Heart right ventricle (tissue), 16 donors: ENCODE data around the gene VPS37D. TPM values are rescaled to one million over a fixed set of nuclear protein-coding genes. Genes with fewer than 3 reads are reported as not detected.

Experiments
- ATAC-seq, 8 donors: fragments of 200-7000 bp; cut with Tn5 transposase; one replicate each; pipeline ENCODE4 v1.9.1; 2020; ENCODE audit warnings: mild to moderate bottlenecking in 8 of 8, moderate library complexity in 8 of 8, moderate number of reproducible peaks in 1 of 8
- DNase-seq, 2 donors: peaks; one replicate each; pipeline ENCODE4 v3.0.0-alpha.2; 2020
- H3K27ac ChIP-seq, 10 donors: fragments of 200-600 bp; sonication (generic) in 2 of 10; one replicate each; pipeline versions ENCODE4 v1.5.0 to v1.8.0; 2020 to 2022; ENCODE audit warnings: mild to moderate bottlenecking in 3 of 10
- H3K27me3 ChIP-seq, 7 donors: fragments of 200-600 bp; one replicate each; pipeline ENCODE4 v1.8.0; 2021 to 2022; ENCODE audit warnings: mild to moderate bottlenecking in 2 of 7
- H3K36me3 ChIP-seq, 9 donors: fragments of 200-600 bp; sonication (generic) in 1 of 9; one replicate each; pipeline versions ENCODE4 v1.5.0 to v1.8.0; 2020 to 2022; ENCODE audit warnings: mild to moderate bottlenecking in 2 of 9
- H3K4me1 ChIP-seq, 9 donors: fragments of 200-600 bp; sonication (generic) in 1 of 9; one replicate each; pipeline versions ENCODE4 v1.5.0 to v1.8.0; 2020 to 2022; ENCODE audit warnings: mild to moderate bottlenecking in 4 of 9
- H3K4me3 ChIP-seq, 10 donors: fragments of 200-600 bp; sonication (generic) in 2 of 10; one replicate each; pipeline versions ENCODE4 v1.5.0 to v1.8.0; 2020 to 2022; ENCODE audit warnings: mild to moderate bottlenecking in 7 of 10, moderate library complexity in 2 of 10
- H3K9me3 ChIP-seq, 11 donors: fragments of 200-600 bp in 10 of 11; sonication (generic) in 2 of 11; one replicate each; pipeline versions ENCODE4 v1.5.0 to v1.8.0; 2013 to 2022; ENCODE audit warnings: mild to moderate bottlenecking in 2 of 11, control low read depth in 1 of 11, moderate library complexity in 1 of 11
- CTCF ChIP-seq, 9 donors: fragments of 200-600 bp; sonication (generic) in 2 of 9; IDR thresholded peaks; one replicate each; pipeline versions ENCODE4 v1.5.0 to v1.8.0; 2021 to 2022; ENCODE audit warnings: antibody characterized with exemption in 9 of 9, mild to moderate bottlenecking in 5 of 9, moderate library complexity in 1 of 9
- WGBS, 2 donors: extraction: QIAGEN DNeasy Blood & Tissue Kit; methylation state at CpG; one replicate each; pipeline ENCODE4 v1.1.7; 2013; ENCODE audit warnings: inconsistent platforms in 1 of 2; 5-methylcytosine and 5-hydroxymethylcytosine counted together
- intact Hi-C, 10 donors: fragments of 100-400 bp; cut with DNase I; formaldehyde crosslinking; loops; one replicate each; pipeline versions ENCODE4 v1.11.1 to v1.14.2; 2022
- polyA plus RNA-seq, 2 donors: library from polyadenylated mRNA; stranded (reverse); fragments of 200-250 nt; gene quantifications; one replicate each; pipeline ENCODE4 v1.2.3, GENCODE V29; 2013
- total RNA-seq, 10 donors: library from RNA; stranded (reverse); fragmentation: NEBNext Ultra II Directional in 3 of 10; extraction: Animal tissue kit (Norgen Biotek cat#: 25700) in 3 of 10; gene quantifications; one replicate each; pipeline versions ENCODE4 v1.2.1 to v1.2.4, GENCODE V29; 2021 to 2023
- donor health status: Arrhythmogenic right ventricular cardiomyopathy.
- donor health status: ischemic (EF 13 %, LVEDD 7.1; RV severe dilation, severe dysfunction).
- donor health status: healthy with polysubstance abuse.
- donor health status: DM: no; HTN: yes; CAD: no.
- donor health status: DM: no; HTN: no; CAD: no.
- donor health status: ischemic (EF 25% LVEDD 6.9; RV normal size, moderate dysfunction).
- donor health status: ischemic (EF 25% LVEDD 5.7; RV mildly dilated, moderate dysfunction).
- donor health status: healthy.
- donor health status: DM: yes; HTN: yes; CAD: no.
- donor health status: Ischemic cardiomyopathy.
- donor health status: ischemic (EF 35%, LVEDD 5.7; RV mildly dilated, moderate dysfunction).
- donor health status: nonischemic (EF 11% LVEDD 7.7; RV severe dilation, severe dysfunction).
- donor health status: DM: yes; HTN: yes; CAD: no.
- donor health status: PGD.
- donor health status: ischemic (EF 29% LVEDD 5.4; RV normal size, mild dysfunction).
- donor health status: nonischemic (EF 23%, LVEDD 6.1; RV moderate dilation, normal function).

Gene VPS37D
- total and polyA plus RNA-seq, 12 donors: 1.1 to 3.6 (median 2.1) TPM

- ATAC-seq (no peak), DNase-seq (no peak)
- Histone ChIP-seq H3K4me3 (no peak overlapping the region), H3K27me3 (peaks cover 5 to 57% (median 50%) of the 10 kb centered on the region in 7 donors), H3K27ac (no peak overlapping the region), H3K9me3 (peaks cover 0 to 17% (median 5%) of the 10 kb centered on the region in 11 donors), H3K36me3 (no peaks in the 10 kb centered on the region), H3K4me1 (peaks cover 0 to 4% (median under 1%) of the 10 kb centered on the region in 9 donors)
- no peak for TF ChIP-seq CTCF (IDR thresholded peaks at IDR 0.05)
- intact Hi-C loops: no loop called here
- WGBS, 2 donors: 69 to 79% methylated on average over 2 of the region's 2 CpGs
These were observed 24.8 kb upstream of the VPS37D start for GRCh38 chr7:73642834-73643233.

DNA sequence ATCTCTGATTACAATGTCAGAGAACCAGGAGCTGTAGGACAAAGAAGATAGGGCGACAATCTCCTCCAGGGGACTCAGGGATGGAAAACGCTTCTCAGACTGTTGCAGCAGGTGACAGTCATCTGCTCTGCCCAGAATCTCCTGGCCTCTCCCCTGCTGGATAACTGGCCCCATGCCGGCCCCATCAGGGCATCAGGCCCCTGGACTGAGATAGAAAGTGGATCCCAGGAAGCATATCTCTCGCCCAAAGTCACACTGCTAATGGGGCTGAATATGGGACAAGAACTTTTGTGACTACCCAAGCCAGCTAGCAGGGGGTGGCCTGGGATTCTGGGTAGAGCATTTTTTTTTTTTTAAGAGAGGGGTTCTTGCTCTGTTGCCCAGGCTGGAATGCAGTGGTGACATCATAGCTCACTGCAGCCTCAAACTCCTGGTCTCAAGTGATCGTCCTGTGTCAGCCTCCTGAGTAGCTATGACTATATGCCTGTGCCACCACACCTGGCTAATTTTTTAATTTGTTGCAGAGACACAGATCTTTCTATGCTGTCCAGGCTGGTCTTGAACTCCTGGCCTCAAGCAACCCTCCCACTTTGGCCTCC is 22.8 kb upstream of the VPS37D start:
- DNase-seq (no peak), ATAC-seq (no peak)
- Histone ChIP-seq H3K27me3 (peaks cover 5 to 77% (median 65%) of the 10 kb centered on the region in 7 donors), H3K4me1 (peaks cover 0 to 8% (median 5%) of the 10 kb centered on the region in 9 donors), H3K4me3 (no peak overlapping the region), H3K36me3 (no peaks in the 10 kb centered on the region), H3K27ac (no peak overlapping the region), H3K9me3 (peaks cover 0 to 17% (median 5%) of the 10 kb centered on the region in 11 donors)
- intact Hi-C loops: no loop called here
- 29 to 30% methylated on average over 5 of the region's 5 CpGs for WGBS, 2 donors
- no peak for TF ChIP-seq CTCF (IDR thresholded peaks at IDR 0.05)

GRCh38 chr7:73645643-73646174 is 21.9 kb upstream of the VPS37D start:
- Histone ChIP-seq H3K27ac (no peak overlapping the region), H3K36me3 (no peaks in the 10 kb centered on the region), H3K4me3 (no peak overlapping the region), H3K4me1 (peaks cover 0 to 8% (median 5%) of the 10 kb centered on the region in 9 donors), H3K27me3 (peaks cover 5 to 86% (median 74%) of the 10 kb centered on the region in 7 donors), H3K9me3 (peaks cover 0 to 15% (median 5%) of the 10 kb centered on the region in 11 donors)
- ATAC-seq (peak in 1 of 8 donors; percentile 24), DNase-seq (no peak)
- TF ChIP-seq CTCF (IDR thresholded peaks at IDR 0.05): no peak
- WGBS, 2 donors: 42 to 59% methylated on average over 4 of the region's 4 CpGs
- intact Hi-C loops: no loop called here

GRCh38 chr7:73646785-73647724 is 20.6 kb upstream of the VPS37D start:
- Histone ChIP-seq H3K36me3 (no peaks in the 10 kb centered on the region), H3K27ac (no peak overlapping the region), H3K9me3 (peaks cover 0 to 2% (median 0%) of the 10 kb centered on the region in 11 donors), H3K4me1 (peaks cover 0 to 8% (median 5%) of the 10 kb centered on the region in 9 donors), H3K27me3 (peaks cover 5 to 99% (median 77%) of the 10 kb centered on the region in 7 donors), H3K4me3 (peak overlapping the region in 1 of 10 donors; percentile 41)
- no peak for TF ChIP-seq CTCF (IDR thresholded peaks at IDR 0.05)
- DNase-seq: no peak
- intact Hi-C loops: no loop called here
- no peak for ATAC-seq
- 39 to 46% methylated on average over 16 of the region's 16 CpGs for WGBS, 2 donors
